Mesenchymal stem cell (in vitro differentiated cells and primary cell): Measurements from ENCODE around the gene KCNMB1.

Experiments
- DNase-seq: peaks from one replicate; pipeline ENCODE4 v3.0.0-alpha.2; 2013
- H2AFZ ChIP-seq: one replicate; pipeline ENCODE4 v1.6.1; 2013; ENCODE audit warnings: low read depth, mild to moderate bottlenecking, control low read depth, inconsistent platforms, low read length, moderate library complexity
- H2AK5ac ChIP-seq: 2 replicates; pipeline ENCODE4 v1.6.1; 2013; ENCODE audit warnings: low read length, moderate library complexity, mild to moderate bottlenecking, inconsistent platforms; ENCODE audit not compliant: severe bottlenecking
- H2BK120ac ChIP-seq: one replicate; pipeline ENCODE4 v1.6.1; 2013; ENCODE audit warnings: low read depth, mild to moderate bottlenecking, inconsistent platforms, low read length, moderate library complexity
- H2BK12ac ChIP-seq, 2 experiments: one replicate each; pipeline ENCODE4 v1.6.1; 2013; ENCODE audit warnings: inconsistent platforms in 2 of 2, low read length in 2 of 2, mild to moderate bottlenecking in 2 of 2, moderate library complexity in 2 of 2, control low read depth in 1 of 2
- H2BK15ac ChIP-seq: one replicate; pipeline ENCODE4 v1.6.1; 2013; ENCODE audit warnings: mild to moderate bottlenecking, low read depth, inconsistent platforms; ENCODE audit not compliant: poor library complexity, severe bottlenecking
- H2BK5ac ChIP-seq: 2 replicates; pipeline ENCODE4 v1.6.1; 2013; ENCODE audit warnings: low read depth, mild to moderate bottlenecking, low read length, control low read depth, inconsistent platforms; ENCODE audit not compliant: poor library complexity, severe bottlenecking
- H3K14ac ChIP-seq, 2 experiments: one replicate each; pipeline ENCODE4 v1.6.1; 2013; ENCODE audit warnings: inconsistent platforms in 2 of 2, low read length in 2 of 2, control low read depth in 1 of 2, mild to moderate bottlenecking in 1 of 2, moderate library complexity in 1 of 2
- H3K18ac ChIP-seq, 2 experiments: one replicate each; pipeline ENCODE4 v1.6.1; 2013; ENCODE audit warnings: inconsistent platforms in 2 of 2, low read length in 2 of 2, control low read depth in 1 of 2, low read depth in 1 of 2, mild to moderate bottlenecking in 1 of 2
- H3K23ac ChIP-seq, 2 experiments: one replicate each; pipeline ENCODE4 v1.6.1; 2013; ENCODE audit warnings: inconsistent platforms in 2 of 2, low read length in 2 of 2, mild to moderate bottlenecking in 2 of 2, moderate library complexity in 2 of 2, control low read depth in 1 of 2
- H3K27ac ChIP-seq: 2 replicates; pipeline ENCODE4 v1.5.1; 2013; ENCODE audit warnings: mild to moderate bottlenecking, moderate library complexity, low read length, control low read depth, inconsistent platforms; ENCODE audit not compliant: poor library complexity, severe bottlenecking
- H3K27me3 ChIP-seq, 2 experiments: 2 replicates each; pipeline versions ENCODE4 v1.6.1 to v1.7.0; 2013; ENCODE audit warnings: low read length in 2 of 2, mild to moderate bottlenecking in 2 of 2, moderate library complexity in 2 of 2, control low read depth in 1 of 2, inconsistent platforms in 1 of 2; ENCODE audit not compliant: control insufficient read depth in 1 of 2, insufficient read depth in 1 of 2
- H3K36me3 ChIP-seq, 2 experiments: 2 replicates each; pipeline versions ENCODE4 v1.6.1 to v1.7.0; 2013; ENCODE audit warnings: low read length in 2 of 2, control low read depth in 1 of 2, inconsistent platforms in 1 of 2, low read depth in 1 of 2, mild to moderate bottlenecking in 1 of 2; ENCODE audit not compliant: insufficient read depth in 2 of 2, control insufficient read depth in 1 of 2
- H3K4ac ChIP-seq, 2 experiments: one replicate each; pipeline ENCODE4 v1.6.1; 2013; ENCODE audit warnings: inconsistent platforms in 2 of 2, low read length in 2 of 2, mild to moderate bottlenecking in 2 of 2, moderate library complexity in 2 of 2, control low read depth in 1 of 2, low read depth in 1 of 2
- H3K4me1 ChIP-seq: 2 replicates; pipeline ENCODE4 v1.6.1; 2013; ENCODE audit warnings: low read depth, low read length, control low read depth; ENCODE audit not compliant: control insufficient read depth, insufficient read depth
- H3K4me2 ChIP-seq: 2 replicates; pipeline ENCODE4 v1.6.1; 2013; ENCODE audit warnings: low read length, mild to moderate bottlenecking, inconsistent platforms; ENCODE audit not compliant: poor library complexity, severe bottlenecking
- H3K4me3 ChIP-seq, 2 experiments: 2 replicates each; pipeline versions ENCODE4 v1.5.1 to v1.7.0; 2013; ENCODE audit warnings: low read length in 2 of 2, mild to moderate bottlenecking in 2 of 2, control low read depth in 1 of 2, low read depth in 1 of 2; ENCODE audit not compliant: insufficient read depth in 1 of 2
- H3K79me1 ChIP-seq: replicated peaks from 2 replicates; pipeline ENCODE4 v1.6.1; 2013; ENCODE audit warnings: mild to moderate bottlenecking, control low read depth, low read length, inconsistent platforms; ENCODE audit not compliant: poor library complexity, severe bottlenecking
- H3K9ac ChIP-seq: 2 replicates; pipeline ENCODE4 v1.7.0; 2013; ENCODE audit warnings: mild to moderate bottlenecking, low read length, moderate library complexity
- H3K9me3 ChIP-seq: 2 replicates; pipeline ENCODE4 v1.7.0; 2013; ENCODE audit warnings: mild to moderate bottlenecking, low read length; ENCODE audit not compliant: control insufficient read depth
- H4K8ac ChIP-seq: one replicate; pipeline ENCODE4 v1.6.1; 2013; ENCODE audit warnings: inconsistent platforms, mild to moderate bottlenecking, low read length, moderate library complexity
- H4K91ac ChIP-seq: one replicate; pipeline ENCODE4 v1.6.1; 2013; ENCODE audit warnings: mild to moderate bottlenecking, low read length, inconsistent platforms
- WGBS: methylation state at CpG from one replicate; pipeline ENCODE4 v1.1.7; 2013; ENCODE audit warnings: mixed read lengths; 5-methylcytosine and 5-hydroxymethylcytosine counted together

KCNMB1 gene

GRCh38 chr5:170410401-170410800 is 21.2 kb upstream of the KCNMB1 start:
- no peaks in the 10 kb centered on the region for H3K79me1 ChIP-seq

DNA sequence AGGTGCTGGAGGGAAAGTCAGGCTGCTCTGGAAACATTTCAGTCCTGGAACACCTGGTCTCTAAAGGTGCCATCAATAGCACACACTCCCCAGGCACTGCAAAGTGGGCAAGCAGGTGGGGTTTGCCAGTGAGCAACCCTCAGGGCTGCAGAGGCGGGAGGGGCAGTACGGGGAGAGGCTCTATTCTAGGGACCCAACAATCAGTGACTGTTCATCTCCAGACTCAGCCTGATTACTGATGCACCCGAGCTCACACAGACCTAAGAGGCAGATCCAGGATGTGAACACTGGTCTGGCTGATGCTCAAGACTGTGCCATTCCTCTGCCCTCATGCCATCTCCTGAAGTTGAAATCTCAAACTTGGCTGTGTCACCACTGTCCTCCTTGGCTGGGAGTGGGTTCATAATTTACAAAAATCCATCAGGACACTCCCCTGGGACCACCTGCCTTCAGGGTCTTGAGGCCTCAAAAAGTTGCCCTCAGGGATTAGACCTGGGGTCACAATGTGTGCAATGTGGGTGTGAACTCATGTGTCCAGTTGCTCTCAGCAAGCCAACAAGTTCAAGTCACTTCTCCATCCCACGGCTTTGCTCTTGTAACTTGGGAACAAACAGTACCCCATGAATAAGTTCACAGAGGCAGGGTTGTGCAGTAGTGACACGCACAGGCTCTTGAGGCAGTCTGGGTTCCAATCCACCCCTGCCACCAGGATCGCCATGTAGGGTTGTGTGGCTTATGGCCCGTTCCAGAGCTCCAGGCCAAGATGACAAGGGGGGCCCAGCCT is 19.9 kb upstream of the KCNMB1 start:
- Histone ChIP-seq H3K36me3 (no peaks in the 10 kb centered on the region), H3K18ac (no peak overlapping the region), H3K27ac (no peak overlapping the region), H2AK5ac (no peak overlapping the region), H3K23ac (no peak overlapping the region), H4K8ac (no peak overlapping the region), H3K4me3 (no peak overlapping the region), H2BK120ac (no peak overlapping the region), H3K14ac (no peak overlapping the region), H3K9ac (no peak overlapping the region), H3K79me1 (no peaks in the 10 kb centered on the region), H3K4me2 (no peak overlapping the region), H2AFZ (no peak overlapping the region), H3K27me3 (peaks cover 38 to 45% of the 10 kb centered on the region in 2 experiments), H3K4me1 (no peaks in the 10 kb centered on the region), H2BK15ac (no peak overlapping the region), H3K9me3 (no peaks in the 10 kb centered on the region), H3K4ac (no peak overlapping the region), H2BK5ac (no peak overlapping the region), H4K91ac (no peak overlapping the region), H2BK12ac (no peak overlapping the region)
- DNase-seq, result no peak
- 89% methylated on average over 7 of the region's 7 CpGs for whole genome bisulfite sequencing

More at GRCh38 chr5:170410401-170410800, 21.2 kb upstream of the KCNMB1 start:
- Histone ChIP-seq H3K27ac (no peak overlapping the region), H3K4me2 (no peak overlapping the region), H3K4me3 (no peak overlapping the region), H2AK5ac (no peak overlapping the region), H3K14ac (no peak overlapping the region), H2BK5ac (no peak overlapping the region), H3K18ac (no peak overlapping the region), H3K23ac (no peak overlapping the region), H3K9ac (no peak overlapping the region), H2AFZ (no peak overlapping the region), H2BK120ac (no peak overlapping the region), H2BK12ac (no peak overlapping the region), H3K27me3 (peaks cover 39 to 42% of the 10 kb centered on the region in 2 experiments), H3K36me3 (no peaks in the 10 kb centered on the region), H2BK15ac (no peak overlapping the region), H3K9me3 (no peaks in the 10 kb centered on the region), H3K4me1 (no peaks in the 10 kb centered on the region), H3K4ac (no peak overlapping the region), H4K91ac (no peak overlapping the region), H4K8ac (no peak overlapping the region)
- 90% methylated on average over 2 of the region's 2 CpGs for WGBS
- no peak for DNase-seq

DNA sequence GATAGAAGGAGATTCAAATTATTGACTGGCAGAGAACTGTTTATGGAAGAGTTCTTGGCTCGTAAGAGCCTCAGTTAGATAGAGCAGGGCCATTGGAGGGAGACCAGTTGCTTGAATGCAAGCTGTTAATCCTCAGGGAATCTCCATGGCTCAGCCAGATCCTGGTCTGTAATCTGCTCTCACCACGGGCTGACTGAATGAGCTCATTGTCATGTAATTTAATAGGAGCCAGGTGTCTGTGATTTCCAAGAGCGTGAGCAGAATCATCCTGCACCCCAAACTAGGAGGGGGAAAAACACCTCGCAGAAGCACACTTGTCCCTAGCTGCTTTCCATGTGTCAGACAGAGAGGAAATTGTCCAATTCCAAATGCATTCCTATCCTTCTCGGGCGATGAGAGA is 19.1 kb upstream of the KCNMB1 start:
- 28% methylated on average over 6 of the region's 6 CpGs for WGBS
- Histone ChIP-seq H3K36me3 (no peaks in the 10 kb centered on the region), H2AFZ (no peak overlapping the region)

DNA sequence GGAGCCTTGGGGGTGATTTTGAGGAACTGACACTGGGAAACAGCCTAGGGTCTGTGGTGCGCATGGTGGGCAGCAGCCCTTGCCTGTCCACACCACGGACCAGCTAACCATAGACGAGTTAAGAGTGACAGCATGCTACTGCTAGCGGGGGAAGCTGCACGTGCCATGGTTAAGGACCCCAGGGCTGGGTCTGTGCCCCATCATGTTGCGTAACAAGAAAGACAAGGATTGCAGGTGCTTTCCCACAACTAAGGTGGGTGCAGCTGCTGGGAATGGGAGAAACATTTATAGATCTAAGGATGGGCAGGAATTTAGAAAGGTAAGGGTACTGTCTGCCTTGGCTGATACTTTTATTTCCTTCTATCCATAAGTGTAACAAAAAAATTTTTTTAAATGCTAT is 17.9 kb upstream of the KCNMB1 start:
- Histone ChIP-seq H3K4me3 (no peak overlapping the region), H2BK5ac (no peak overlapping the region), H3K23ac (no peak overlapping the region), H3K9ac (no peak overlapping the region), H3K79me1 (no peaks in the 10 kb centered on the region), H3K4me2 (no peak overlapping the region), H2BK120ac (no peak overlapping the region), H3K14ac (no peak overlapping the region), H3K27me3 (peaks cover 40 to 50% of the 10 kb centered on the region in 2 experiments), H3K36me3 (no peaks in the 10 kb centered on the region), H4K91ac (no peak overlapping the region), H3K27ac (no peak overlapping the region), H3K18ac (no peak overlapping the region), H2BK12ac (no peak overlapping the region), H3K9me3 (no peaks in the 10 kb centered on the region), H3K4me1 (no peaks in the 10 kb centered on the region), H2BK15ac (no peak overlapping the region), H3K4ac (no peak overlapping the region), H2AK5ac (no peak overlapping the region), H2AFZ (no peak overlapping the region), H4K8ac (no peak overlapping the region)
- DNase-seq, result no peak
- WGBS, result 90% methylated on average over 6 of the region's 6 CpGs

More for the DNA sequence above, 19.1 kb upstream of the KCNMB1 start:
- no peaks in the 10 kb centered on the region for H3K79me1 ChIP-seq
- H3K27me3 ChIP-seq, result peaks cover 38 to 50% of the 10 kb centered on the region in 2 experiments
- H2BK120ac ChIP-seq, result no peak overlapping the region
- no peak overlapping the region for H3K4me2 ChIP-seq
- no peak overlapping the region for H3K4ac ChIP-seq
- H2BK15ac ChIP-seq, result no peak overlapping the region
- no peaks in the 10 kb centered on the region for H3K4me1 ChIP-seq
- no peak overlapping the region for H3K27ac ChIP-seq
- H2BK5ac ChIP-seq, result no peak overlapping the region
- H4K8ac ChIP-seq, result no peak overlapping the region
- no peak overlapping the region for H3K18ac ChIP-seq
- H3K9ac ChIP-seq, result no peak overlapping the region
- H3K14ac ChIP-seq, result no peak overlapping the region
- no peak overlapping the region for H3K4me3 ChIP-seq
- H2AK5ac ChIP-seq, result no peak overlapping the region
- H3K23ac ChIP-seq, result no peak overlapping the region
- no peaks in the 10 kb centered on the region for H3K9me3 ChIP-seq
- no peak for DNase-seq
- H2BK12ac ChIP-seq, result no peak overlapping the region
- H4K91ac ChIP-seq, result no peak overlapping the region
